Bronchial epithelial cell (primary cell): ENCODE measurements around the gene DRD4. TPM values are rescaled to one million over a fixed set of nuclear protein-coding genes. Genes with fewer than 3 reads are reported as not detected.

Experiments
- DNase-seq: peaks from one replicate; pipeline ENCODE4 v3.0.0-alpha.2; 2010; ENCODE audit warnings: low read depth
- FAIRE-seq: peaks from 2 replicates; lab custom pipeline; 2011; peaks lifted over from hg19 to GRCh38; lab: Jason Lieb, UNC
- H3K27me3 ChIP-seq: 2 replicates; pipeline ENCODE4 v1.5.1; 2011; ENCODE audit warnings: low read length; ENCODE audit not compliant: control insufficient read depth, insufficient read depth
- H3K36me3 ChIP-seq: 2 replicates; pipeline ENCODE4 v1.5.1; 2011; ENCODE audit warnings: low read length; ENCODE audit not compliant: control insufficient read depth, insufficient read depth
- H3K4me3 ChIP-seq: 2 replicates; pipeline ENCODE4 v1.5.1; 2011; ENCODE audit warnings: mild to moderate bottlenecking, low read depth, low read length, control low read depth
- total RNA-seq: library from RNA; depleted of rRNA; stranded (reverse); fragments of >200 nt; gene quantifications from 2 replicates; pipeline ENCODE4 v1.2.1, GENCODE V29; 2014
- TF ChIP-seq, protein P1 (sequence below): IDR thresholded peaks from 2 replicates; pipeline ENCODE4 v1.5.1; 2011; ENCODE audit warnings: mild to moderate bottlenecking, moderate library complexity, low read length, control low read depth, inconsistent platforms; ENCODE audit not compliant: insufficient read depth, severe bottlenecking

The DRD4 gene
- total RNA-seq, 1 donor from 2014 or later: not detected

DNA sequence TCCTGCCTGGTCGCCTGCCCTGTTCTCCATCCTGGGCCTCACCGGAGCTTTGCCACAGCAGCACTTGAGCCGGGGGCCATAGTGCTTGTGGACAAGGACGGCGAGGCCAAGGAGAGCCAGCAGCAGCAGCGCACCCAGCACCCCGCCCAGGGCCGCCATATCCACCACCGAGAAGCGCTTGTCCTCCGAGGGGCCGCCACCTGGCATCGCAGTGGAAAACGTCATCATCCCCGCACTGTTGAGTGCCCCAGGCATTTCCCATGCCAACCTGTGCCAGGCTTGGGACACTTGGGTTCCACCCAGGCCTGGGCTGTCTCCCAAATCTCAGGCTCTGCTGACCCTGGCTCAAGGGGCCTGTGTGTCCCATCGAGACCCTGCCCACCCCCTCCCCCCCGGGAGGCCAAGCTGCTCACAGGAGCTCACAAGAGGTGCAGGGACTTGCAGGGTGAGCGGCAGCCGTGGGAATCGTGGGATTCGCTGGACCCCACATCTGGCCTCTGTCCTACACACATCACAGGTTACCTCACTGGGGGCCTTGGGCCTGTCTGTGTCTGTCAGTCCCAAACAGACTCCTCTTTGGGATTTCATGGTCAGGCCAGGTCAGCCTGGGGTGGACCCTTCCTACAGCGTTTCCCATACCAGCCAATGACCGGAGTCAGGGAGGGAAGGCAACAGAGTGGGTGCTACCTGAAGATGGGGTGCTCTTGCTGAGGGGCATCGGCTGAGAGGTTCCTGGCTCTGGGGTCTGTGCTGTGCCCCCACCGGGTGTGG lies 19.0 kb upstream of the DRD4 start:
- FAIRE-seq (no peak), DNase-seq (no peak)
- Histone ChIP-seq H3K36me3 (peaks cover 10% of the 10 kb centered on the region), H3K27me3 (no peaks in the 10 kb centered on the region), H3K4me3 (no peak overlapping the region)
- TF ChIP-seq, protein P1, sequence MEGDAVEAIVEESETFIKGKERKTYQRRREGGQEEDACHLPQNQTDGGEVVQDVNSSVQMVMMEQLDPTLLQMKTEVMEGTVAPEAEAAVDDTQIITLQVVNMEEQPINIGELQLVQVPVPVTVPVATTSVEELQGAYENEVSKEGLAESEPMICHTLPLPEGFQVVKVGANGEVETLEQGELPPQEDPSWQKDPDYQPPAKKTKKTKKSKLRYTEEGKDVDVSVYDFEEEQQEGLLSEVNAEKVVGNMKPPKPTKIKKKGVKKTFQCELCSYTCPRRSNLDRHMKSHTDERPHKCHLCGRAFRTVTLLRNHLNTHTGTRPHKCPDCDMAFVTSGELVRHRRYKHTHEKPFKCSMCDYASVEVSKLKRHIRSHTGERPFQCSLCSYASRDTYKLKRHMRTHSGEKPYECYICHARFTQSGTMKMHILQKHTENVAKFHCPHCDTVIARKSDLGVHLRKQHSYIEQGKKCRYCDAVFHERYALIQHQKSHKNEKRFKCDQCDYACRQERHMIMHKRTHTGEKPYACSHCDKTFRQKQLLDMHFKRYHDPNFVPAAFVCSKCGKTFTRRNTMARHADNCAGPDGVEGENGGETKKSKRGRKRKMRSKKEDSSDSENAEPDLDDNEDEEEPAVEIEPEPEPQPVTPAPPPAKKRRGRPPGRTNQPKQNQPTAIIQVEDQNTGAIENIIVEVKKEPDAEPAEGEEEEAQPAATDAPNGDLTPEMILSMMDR: no peak

DNA sequence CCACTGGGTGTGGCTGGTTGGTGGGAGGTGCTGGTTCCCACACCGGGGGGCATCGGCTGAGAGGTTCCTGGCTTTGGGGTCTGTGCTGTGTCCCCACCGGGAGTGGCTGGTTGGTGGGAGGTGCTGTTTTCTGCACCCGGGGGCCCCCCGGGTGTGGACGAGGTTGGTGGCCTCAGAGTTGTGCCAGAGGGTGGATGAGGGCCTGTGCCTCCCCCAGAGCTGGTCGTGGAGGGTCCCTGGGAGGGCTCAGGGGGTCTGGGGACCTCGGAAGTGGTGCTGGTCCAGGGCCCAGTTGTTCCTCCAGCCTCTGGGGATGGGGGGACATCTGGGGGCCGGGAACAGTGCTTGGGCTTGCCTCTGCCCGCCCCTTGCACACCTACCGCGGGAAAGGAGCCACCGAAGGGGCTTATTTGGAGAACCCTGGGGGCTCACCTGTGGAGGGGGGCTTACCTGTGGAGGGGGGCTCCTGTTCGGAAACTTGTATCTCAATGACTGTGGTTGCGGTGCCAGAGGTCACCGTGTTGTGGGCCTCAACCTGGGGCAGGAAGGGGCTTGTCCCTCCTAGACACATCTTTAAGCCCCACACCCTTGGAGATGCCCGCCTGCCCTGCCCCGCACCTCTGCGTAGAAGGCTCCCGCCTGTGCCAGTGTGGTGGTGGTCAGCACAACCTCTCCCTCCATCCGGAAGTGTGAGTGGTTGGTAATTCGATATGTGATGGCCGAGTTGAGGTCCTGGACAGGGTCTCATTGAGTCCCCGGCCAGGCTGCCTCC lies 18.0 kb upstream of the DRD4 start:
- TF ChIP-seq, protein P1: no peak
- DNase-seq (no peak), FAIRE-seq (no peak)
- Histone ChIP-seq H3K4me3 (no peak overlapping the region), H3K36me3 (peaks cover 7% of the 10 kb centered on the region), H3K27me3 (no peaks in the 10 kb centered on the region)

DNA sequence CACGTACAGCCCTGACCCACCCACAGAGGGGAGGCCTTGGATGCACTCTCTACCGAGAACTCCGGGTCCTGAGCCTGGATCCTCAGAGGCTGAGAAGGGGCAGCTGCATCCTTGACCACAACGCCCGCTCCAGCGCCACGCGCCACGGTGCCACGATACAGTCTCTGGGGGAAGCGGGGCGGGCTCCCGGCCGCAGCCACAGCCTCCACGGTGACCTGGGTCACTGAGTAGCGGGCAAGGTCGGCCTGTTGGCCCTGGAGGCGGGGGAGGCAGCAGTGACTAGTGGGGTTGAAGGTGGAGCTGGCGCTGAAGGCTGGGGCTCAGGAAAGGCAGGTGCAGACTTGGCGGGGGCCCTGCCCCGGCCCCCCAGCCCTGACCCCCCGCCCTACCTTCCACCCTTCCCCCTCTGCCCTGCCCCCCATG lies 17.4 kb upstream of the DRD4 start:
- DNase-seq (no peak), FAIRE-seq (no peak)
- H3K4me3 ChIP-seq: no peak overlapping the region
- TF ChIP-seq, protein P1: no peak
- H3K27me3 ChIP-seq: no peaks in the 10 kb centered on the region
- H3K36me3 ChIP-seq: peaks cover 5% of the 10 kb centered on the region

DNA sequence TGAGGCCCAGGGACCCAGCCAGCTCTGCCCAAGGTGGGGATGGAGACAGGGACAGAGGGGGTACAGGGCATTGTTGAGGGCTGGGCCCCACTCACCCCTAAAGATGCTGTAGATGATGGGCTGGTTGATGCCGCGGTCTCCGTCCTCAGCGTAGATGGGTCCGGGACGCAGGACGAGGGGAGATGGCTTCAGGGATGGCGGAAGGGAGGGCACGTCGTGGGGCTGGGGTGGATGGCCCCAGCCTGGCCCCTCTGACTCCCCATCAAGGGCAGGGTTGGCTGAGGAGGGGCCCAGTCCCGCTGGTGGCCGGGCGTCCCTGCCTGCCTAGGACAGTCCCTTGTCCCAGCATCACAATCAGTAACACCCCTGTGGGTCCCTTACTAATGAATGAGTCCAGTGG lies 16.9 kb upstream of the DRD4 start:
- no peak overlapping the region for H3K4me3 ChIP-seq
- H3K27me3 ChIP-seq: no peaks in the 10 kb centered on the region
- no peak for DNase-seq
- H3K36me3 ChIP-seq: peaks cover 5% of the 10 kb centered on the region
- TF ChIP-seq, protein P1: no peak
- FAIRE-seq: no peak

DNA sequence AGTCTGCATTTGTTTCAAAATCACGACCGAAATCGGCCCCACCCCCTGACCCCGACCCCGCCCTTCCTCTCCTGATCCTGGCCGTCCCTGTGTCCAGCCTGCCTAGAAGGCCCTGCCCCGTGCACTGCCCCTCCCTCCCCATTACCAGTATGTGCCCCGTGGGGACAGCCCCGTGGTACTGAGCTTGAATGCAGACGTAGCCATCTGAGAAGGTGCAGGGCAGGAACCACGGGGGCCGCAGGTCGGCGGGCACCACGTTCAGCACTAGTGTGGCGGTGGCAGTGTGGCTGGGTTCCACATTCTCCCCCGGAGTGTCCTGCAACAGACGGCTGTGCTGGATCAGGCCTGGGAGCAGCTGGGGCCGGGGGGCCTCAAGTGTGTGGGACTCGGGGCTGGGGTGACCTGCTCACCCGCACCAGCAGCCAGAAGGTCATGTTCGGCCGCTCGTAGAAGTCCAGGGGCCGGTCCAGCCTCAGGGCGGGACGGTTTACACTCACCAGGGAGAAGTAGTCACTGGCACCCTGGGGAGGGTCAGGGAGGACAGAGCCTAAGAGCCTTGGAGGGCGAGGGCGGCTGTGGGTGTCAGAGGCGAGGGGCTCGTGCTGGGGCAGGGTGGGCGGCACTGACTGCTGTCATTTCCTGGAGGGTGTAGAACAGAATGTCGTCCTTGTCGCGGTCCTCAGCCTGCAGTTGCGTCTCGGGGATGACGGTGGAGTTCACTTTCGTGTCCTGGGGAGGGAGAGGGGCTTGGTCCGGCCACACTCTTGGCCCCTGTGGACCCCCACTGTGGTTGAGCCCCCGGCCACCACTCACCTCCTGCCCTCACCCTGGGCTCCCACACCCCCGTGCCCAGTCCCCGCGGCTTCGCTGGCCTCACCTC lies 15.9 kb upstream of the DRD4 start:
- Histone ChIP-seq H3K36me3 (peaks cover 5% of the 10 kb centered on the region), H3K4me3 (no peak overlapping the region), H3K27me3 (no peaks in the 10 kb centered on the region)
- TF ChIP-seq, protein P1: no peak
- FAIRE-seq (no peak), DNase-seq (no peak)
